ENCODE measurements around the gene BDNF. TPM values are rescaled to one million over a fixed set of nuclear protein-coding genes. Genes with fewer than 3 reads are reported as not detected.

BDNF gene
- total and polyA plus RNA-seq, 4 donors, result 0.38 to 1.6 (median 1.4) TPM

DNA sequence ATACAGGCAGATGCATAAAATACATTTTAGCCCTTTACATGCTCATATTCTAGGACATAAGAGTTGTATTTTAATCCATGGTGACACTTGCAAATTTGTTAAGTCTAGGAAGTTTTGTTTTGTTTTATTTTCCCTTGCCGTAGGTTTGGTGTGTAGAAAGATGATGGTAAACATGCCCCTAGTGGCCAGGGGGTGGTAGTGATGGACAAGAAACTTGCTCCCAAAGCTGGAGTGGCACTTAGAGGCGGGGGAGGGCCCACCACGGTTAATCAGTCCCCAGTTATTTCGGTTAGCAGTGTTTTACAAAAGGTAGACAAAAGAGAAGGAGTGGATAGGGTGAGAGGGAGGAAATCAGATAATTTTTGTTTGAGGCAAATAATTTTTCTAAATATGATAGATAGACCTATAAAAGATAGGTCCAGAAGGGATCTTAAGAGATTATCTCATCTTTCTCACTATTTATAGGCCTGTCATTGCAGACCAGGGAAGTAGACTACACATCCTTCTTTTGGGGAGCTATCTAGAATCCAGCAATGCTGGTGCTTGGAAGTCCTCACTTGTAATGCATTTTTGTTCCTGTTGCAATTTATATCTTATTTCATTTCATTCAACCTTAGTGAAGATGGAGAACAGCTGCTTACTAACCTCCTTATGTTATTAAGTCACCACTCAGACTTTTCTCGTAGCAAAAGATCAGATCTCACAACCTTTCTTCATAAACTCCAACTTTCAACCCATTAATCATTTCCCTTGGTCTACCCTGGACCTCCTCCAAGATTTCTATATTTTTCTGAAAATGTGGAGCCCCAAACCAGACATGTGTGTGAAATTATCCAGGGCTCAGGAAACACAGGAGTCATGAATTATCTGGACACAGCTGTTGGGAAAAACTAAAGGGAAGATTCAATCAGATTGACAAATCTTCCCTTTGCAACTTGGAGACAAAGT, 5.9 kb upstream of the BDNF start:
- Histone ChIP-seq H3K27ac (ENCODE audit: low read depth in 1 of 2, low read length in 1 of 2) (no peak overlapping the region), H3K4me3 (no peak overlapping the region), H3K9ac (ENCODE audit: insufficient read depth in 1 of 2, low read length in 2 of 2) (no peak overlapping the region), H3K4me1 (ENCODE audit: control insufficient read depth in 5 of 5, insufficient read depth in 5 of 5, low read length in 5 of 5) (peaks cover 0 to 7% (median 2%) of the 10 kb centered on the region in 5 donors), H3K36me3 (ENCODE audit: control insufficient read depth in 4 of 4, insufficient read depth in 4 of 4, low read length in 4 of 4) (no peaks in the 10 kb centered on the region), H3K27me3 (ENCODE audit: control insufficient read depth in 3 of 3, insufficient read depth in 3 of 3, low read length in 2 of 3) (peaks cover 0 to 59% (median 43%) of the 10 kb centered on the region in 3 donors), H3K9me3 (ENCODE audit: control insufficient read depth in 4 of 4, insufficient read depth in 3 of 4, low read length in 3 of 4) (no peaks in the 10 kb centered on the region)
- WGBS, 2 donors, result 21% methylated on average over 5 of the region's 5 CpGs
- ATAC-seq (ENCODE audit: insufficient read depth, low FRiP score) (no peak), DNase-seq (no peak)
- no peak for TF ChIP-seq CTCF (IDR thresholded peaks at IDR 0.05; ENCODE audit: control extremely low read depth, extremely low read depth)

GRCh38 chr11:27703481-27703880, 3.2 kb upstream of the BDNF start:
- DNase-seq (no peak), ATAC-seq (ENCODE audit: insufficient read depth, low FRiP score) (no peak)
- TF ChIP-seq CTCF (IDR thresholded peaks at IDR 0.05; ENCODE audit: control extremely low read depth, extremely low read depth), result no peak
- Histone ChIP-seq H3K4me1 (ENCODE audit: control insufficient read depth in 5 of 5, insufficient read depth in 5 of 5, low read length in 5 of 5) (peaks cover 0 to 23% (median 15%) of the 10 kb centered on the region in 5 donors), H3K27me3 (ENCODE audit: control insufficient read depth in 3 of 3, insufficient read depth in 3 of 3, low read length in 2 of 3) (peaks cover 0 to 80% (median 56%) of the 10 kb centered on the region in 3 donors), H3K9me3 (ENCODE audit: control insufficient read depth in 4 of 4, insufficient read depth in 3 of 4, low read length in 3 of 4) (peaks cover 0 to 2% (median 0%) of the 10 kb centered on the region in 4 donors), H3K36me3 (ENCODE audit: control insufficient read depth in 4 of 4, insufficient read depth in 4 of 4, low read length in 4 of 4) (no peaks in the 10 kb centered on the region), H3K27ac (ENCODE audit: low read depth in 1 of 2, low read length in 1 of 2) (no peak overlapping the region), H3K9ac (ENCODE audit: insufficient read depth in 1 of 2, low read length in 2 of 2) (no peak overlapping the region), H3K4me3 (no peak overlapping the region)
- 39 to 54% methylated on average over 3 of the region's 3 CpGs for WGBS, 2 donors

- H3K36me3 ChIP-seq (ENCODE audit: control insufficient read depth in 4 of 4, insufficient read depth in 4 of 4, low read length in 4 of 4), result no peaks in the 10 kb centered on the region
- no peak for DNase-seq
- TF ChIP-seq CTCF (IDR thresholded peaks at IDR 0.05; ENCODE audit: control extremely low read depth, extremely low read depth), result no peak
- H3K4me3 ChIP-seq, result no peak overlapping the region
- H3K9ac ChIP-seq (ENCODE audit: insufficient read depth in 1 of 2, low read length in 2 of 2), result no peak overlapping the region
- H3K9me3 ChIP-seq (ENCODE audit: control insufficient read depth in 4 of 4, insufficient read depth in 3 of 4, low read length in 3 of 4), result peaks cover 0 to 2% (median 0%) of the 10 kb centered on the region in 4 donors
- no peak for ATAC-seq (ENCODE audit: insufficient read depth, low FRiP score)
- peaks cover 0 to 82% (median 63%) of the 10 kb centered on the region in 3 donors for H3K27me3 ChIP-seq (ENCODE audit: control insufficient read depth in 3 of 3, insufficient read depth in 3 of 3, low read length in 2 of 3)
- no peak overlapping the region for H3K27ac ChIP-seq (ENCODE audit: low read depth in 1 of 2, low read length in 1 of 2)
- H3K4me1 ChIP-seq (ENCODE audit: control insufficient read depth in 5 of 5, insufficient read depth in 5 of 5, low read length in 5 of 5), result peaks cover 0 to 23% (median 15%) of the 10 kb centered on the region in 5 donors
- WGBS, 2 donors, result 20 to 23% methylated on average over 6 of the region's 6 CpGs
Observed at GRCh38 chr11:27702811-27703210, 2.6 kb upstream of the BDNF start.
